Measurements from ENCODE around the gene KCTD16.

KCTD16 gene

DNA sequence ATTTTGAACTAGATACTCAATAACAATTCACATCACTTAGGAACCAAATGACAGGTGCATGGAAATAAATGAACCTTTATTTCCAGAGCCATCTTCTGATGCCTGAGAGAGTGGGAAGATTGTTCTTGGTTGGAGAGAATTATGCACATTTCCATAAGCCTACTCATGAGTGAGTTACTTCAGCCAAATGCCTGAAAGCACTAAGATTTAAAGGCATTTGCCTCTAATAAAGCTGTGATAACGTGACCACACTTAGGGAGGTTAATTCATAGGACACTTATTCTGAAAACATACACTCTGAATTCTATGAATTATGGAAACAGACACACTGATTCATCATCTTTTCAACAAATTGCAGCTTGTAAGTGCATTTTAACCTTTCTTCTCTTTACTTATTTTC lies 40.0 kb downstream of the KCTD16 start:
- no peak for DNase-seq

DNA sequence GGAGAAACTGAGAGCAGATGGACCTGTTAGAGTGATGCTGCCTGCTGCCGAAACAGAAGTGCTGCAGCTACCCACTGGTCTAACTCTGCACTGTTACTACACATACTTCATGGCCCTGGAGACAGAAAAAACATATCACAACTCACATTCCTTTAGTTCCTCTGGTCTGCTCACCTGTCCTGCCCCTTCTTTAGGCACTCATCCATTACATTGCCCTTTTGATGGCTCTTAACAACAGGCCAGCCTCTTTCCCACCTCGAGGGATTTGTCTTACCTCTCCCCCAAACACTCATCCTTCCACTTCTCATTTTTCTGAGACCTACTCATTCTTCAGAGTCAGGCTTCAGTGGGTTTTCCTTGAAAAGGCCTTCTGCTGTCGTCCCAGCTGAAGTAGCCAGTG lies 49.2 kb downstream of the KCTD16 start:
- no peak for DNase-seq

DNA sequence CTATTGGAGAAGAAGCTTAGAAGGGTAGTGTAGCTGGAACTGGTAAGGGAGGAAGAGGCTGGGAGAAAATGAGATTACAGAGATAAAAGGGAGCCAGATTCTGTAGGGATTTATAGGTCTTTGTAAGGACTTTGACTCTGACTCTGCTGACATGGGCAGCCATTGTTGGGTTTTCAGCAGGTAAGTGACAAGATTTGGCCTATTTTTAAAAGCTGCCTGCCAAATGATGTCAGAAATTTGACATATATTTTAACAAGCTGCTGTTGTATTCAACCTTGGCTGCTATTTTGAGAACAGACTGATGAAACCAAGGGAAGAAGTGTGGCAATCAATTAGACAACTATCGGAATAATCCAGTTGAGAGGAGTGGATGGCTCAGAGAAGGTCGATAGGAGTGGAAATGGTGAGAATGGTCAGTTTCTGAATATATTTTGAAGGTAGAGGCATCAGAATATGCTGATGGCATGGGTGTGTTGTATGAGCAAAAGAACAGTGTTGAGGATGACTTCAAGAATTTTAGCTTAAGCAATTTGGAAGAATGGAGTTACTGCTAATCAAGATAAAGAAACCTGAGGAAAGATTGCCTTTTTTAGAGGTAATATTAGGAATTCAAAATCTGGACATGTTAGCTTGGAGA lies 56.8 kb downstream of the KCTD16 start:
- DNase-seq, result no peak

DNA sequence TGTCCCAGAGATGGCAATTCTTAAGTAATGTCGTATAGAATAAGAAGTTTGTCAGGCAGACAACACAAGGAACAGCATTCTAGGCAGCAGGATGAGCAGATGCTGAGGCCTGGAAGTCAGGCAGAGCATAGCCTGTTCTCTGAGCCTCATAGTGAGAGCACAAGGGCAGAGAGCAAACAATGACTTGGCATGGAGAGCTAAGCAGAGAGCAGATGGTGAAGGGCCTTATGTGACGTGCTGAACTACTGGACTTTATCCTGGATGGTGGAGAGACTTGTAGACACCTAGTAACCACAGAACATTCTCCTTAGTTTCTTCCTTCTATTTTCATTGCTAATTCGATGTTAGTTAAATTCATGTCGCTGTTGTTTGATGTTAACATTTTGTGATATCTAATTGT lies 60.1 kb downstream of the KCTD16 start:
- DNase-seq, result no peak

DNA sequence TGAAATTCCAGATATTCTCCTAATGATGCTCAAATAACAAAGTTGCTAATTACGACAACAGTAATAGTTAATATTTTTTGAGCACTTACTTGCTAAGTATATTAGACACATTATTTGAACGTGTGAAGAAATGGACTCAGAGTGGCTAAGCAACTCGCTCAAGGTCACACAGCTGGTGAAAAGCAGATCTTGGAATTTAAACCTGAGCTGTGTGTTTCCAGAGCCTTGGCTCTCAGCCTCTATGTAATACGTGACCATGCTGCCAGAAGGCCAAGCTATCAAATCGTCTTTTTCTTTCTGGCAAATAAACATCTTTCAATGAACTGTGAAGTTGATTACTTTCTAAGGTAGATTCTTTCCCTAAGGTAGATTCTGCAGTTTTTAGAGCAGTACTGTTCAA lies 61.6 kb downstream of the KCTD16 start:
- DNase-seq, result no peak

DNA sequence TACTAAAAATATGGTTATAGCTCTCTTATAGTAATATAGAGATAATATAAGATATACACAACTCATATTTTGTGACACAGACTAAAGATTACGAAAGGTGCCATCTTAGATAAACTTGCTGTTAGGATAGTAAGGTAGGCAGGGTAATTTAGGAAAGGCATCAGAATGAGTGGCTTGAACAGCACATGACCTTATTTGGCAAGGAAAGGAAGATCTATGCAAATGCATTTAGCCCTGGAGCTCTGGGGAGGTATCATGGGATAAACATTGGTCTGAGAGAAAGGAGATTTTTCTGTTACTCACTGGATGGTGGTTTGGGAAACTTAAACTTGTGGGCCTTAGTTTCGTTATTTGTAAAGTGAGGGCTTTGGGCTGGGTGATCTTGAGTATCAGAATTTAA lies 65.8 kb downstream of the KCTD16 start:
- no peak for DNase-seq

DNA sequence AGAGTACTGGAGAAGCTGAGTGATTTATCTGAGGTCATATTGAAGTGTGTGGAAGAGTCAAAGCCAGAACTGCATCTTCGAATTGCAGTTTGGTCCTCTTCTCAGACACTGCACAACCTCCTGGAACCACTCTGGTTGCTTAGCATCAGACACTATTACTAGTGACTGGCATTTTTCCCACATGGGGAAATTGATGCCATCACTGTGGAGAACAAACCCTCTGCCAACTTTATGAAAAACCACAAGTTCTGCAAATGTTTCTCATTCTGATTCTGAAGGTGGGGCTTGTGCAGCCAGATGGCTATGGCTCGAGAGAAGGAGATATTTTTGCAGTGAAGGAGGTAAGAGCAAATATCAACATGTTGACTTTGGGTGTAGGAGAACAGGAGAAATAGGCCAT lies 67.2 kb downstream of the KCTD16 start:
- DNase-seq, result no peak

DNA sequence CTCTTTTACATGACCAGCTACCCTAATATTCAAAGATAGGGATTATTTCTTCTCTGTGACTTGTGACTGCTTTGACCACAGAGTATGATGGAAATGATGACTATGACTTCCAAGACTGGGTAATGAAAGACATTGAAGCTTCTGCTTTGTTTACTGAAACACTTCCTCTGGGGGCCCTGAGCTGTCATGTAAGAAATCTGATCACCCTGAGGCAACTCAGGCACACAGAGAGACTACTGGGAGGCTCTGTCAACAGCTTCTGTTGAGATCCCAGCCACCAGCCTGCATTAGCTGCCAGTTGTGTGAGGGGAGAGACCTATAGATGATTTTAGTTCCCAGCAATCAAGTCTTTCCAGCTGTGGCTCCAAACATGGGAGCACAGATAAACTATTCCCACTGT lies 76.5 kb downstream of the KCTD16 start:
- no peak for DNase-seq

DNA sequence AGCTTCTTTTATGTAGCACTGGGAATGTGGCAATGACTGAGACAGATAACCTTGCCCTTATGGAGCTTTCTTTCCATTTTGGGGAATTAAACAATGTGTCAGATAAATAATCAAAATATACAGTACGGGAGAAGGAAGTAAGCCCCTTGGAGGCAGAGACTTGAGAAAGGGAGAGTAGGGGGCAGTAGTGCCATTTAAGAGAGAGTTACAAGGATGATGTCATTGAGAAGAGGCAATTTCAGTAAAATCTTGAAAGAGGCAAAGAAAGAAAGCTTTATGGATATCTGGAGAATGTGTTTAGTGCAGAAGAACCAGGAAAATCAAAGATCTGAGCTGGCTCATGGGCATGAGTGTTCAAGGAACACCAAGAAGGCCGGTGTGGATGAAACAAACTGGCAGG lies 77.3 kb downstream of the KCTD16 start:
- DNase-seq, result no peak

DNA sequence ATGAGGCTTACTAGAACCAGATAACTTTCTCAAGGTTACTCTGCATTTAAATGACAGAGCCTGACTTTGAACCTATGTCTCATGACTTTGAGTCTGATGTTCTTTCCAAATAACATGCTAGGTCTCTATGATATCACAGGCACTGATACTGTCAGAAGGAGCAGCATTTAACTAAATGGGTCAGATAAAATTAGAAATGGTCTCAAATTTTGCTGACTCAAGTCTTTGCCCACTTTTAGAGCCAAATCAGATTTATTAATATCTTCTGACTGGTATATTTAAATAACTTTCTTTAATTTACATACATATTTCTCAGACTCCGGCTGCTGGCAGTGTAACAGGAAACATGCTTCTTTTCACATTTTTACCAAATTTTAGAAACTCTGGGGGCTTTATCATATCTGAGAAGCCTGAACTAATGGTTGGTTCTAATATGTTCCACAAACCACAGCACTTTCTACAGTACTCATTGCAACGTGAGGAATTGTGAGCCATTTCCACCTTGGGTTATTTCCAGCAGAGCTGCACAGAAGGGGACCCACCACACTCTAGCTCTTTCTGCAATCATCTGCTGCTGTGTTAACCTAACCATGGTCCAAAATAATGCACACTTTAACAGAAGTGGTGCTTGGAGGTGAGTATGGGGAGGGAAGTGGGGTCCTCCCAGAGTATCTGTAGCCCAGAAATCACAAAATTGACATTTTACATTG lies 79.2 kb downstream of the KCTD16 start:
- no peak for DNase-seq

DNA sequence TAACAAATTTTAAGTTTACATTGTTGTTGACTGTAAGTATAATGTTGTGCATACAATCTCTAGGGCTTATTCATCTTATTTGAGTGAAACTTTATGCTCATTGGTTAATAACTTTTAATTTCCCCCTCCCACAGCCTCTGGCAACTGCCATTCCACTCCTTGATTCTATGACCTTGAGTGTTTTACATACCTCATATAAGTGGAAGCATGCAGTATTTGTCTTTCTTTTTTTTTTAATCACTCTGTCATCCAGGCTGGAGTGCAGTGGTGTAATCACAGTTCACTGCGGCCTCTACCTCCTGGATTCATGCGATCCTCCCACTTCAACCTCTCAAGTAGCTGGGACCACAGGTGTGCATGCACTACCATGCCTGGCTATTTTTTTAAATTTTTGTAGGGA lies 83.9 kb downstream of the KCTD16 start:
- DNase-seq, result no peak

DNA sequence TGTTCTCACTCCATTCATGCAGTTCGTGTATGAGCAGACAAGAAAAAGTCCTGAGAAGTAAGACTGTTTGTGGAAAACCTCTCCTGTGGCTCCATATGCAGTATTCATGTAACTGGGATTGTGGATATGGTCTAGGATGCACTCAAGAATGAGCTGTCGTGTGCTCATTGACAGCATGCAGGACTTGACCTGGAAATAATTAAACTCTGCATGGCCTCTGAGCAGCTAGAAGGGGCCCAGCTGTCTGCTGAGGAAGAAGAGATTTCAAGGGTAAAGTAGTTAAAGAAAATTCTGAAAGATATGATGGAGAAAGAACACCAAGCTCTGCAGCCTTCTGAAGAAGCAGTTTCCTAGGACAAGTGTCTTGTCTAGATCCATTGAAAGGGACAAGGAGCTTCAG lies 89.4 kb downstream of the KCTD16 start:
- DNase-seq, result no peak

DNA sequence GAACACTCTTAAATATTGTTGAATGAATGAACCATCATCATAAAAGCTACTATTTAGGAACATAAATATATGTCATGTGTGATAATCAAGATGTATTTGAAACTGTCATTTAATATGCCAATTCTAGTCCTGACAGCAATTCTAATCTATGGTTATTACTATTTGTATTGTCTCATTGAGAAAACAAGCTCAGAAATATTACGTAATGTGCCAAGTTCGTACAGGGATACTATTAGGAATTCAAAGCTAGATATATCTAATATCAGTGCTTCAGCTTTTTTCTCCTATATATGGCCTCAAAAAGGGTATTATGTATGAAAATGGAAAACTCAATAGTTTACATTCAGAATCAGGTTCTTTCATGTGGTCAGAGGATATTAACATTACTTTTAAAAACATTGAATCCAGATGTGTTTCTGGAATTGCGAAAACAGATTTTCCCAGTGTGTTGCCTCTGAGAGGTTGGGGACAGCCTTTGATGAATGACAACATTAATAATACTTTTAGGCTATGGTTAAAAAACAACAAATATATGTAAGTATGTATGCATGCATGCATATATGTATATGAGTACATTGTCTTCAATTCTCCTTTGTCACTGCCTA lies 95.1 kb downstream of the KCTD16 start:
- no peak for DNase-seq

DNA sequence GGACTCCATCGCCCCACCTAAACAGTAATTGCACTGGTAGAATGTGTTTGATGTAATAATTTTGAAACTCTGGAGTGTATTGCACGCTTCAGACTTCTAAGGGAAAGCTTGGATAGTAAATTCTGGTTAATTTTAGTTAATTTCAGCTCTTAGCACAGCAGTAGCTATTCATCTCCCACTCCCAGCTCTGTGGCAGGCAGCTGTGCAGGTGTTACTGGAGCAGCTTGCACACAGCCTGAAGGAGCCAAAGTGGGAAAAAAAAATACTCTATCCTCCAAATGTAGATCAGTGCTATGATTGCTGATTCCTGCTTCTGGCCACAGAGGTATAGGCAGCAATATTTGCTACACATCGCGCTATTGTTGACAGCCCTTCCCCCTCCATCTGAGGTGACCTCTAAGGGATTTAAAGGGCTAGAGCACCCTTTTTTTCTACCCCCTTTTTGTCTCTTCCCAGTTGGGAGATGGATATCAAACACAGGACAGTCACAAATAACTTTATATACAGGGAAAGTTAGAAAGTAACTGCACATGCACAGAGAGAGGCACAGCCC lies 97.4 kb downstream of the KCTD16 start:
- DNase-seq, result no peak

DNA sequence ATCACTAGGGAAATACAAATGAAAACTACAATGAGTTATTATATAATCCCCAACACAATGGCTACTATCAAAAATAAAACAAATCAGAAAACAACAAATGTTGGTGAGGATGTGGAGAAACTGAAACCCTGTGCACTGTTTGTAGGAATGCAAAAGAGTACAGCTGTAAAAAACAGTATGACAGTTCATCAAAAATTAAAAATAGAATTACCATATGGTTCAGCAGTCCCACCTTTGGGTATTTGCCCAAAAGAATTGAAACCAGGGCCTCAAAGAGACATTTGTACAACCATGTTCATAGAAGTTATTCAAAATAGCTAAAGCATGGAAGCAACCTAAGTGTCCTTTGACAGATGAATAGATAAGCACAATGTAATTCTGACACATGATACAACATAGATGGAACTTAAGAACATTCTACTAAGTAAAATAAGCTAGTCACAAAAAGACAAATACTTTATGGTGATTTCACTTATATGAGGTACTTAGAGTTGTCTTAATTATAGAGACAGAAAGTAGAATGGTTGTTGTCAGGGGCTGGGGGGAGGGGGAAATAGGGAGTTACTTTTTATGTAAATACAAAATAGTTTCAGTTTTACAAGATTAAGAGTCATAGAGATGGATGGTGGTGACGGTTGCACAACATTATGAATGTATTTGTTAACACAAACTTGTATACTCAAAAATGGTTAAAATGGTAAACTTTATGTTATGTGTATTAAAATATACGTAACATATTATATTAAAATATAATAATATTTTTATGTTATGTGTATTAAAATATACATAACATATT lies 102.8 kb downstream of the KCTD16 start:
- DNase-seq, result no peak

DNA sequence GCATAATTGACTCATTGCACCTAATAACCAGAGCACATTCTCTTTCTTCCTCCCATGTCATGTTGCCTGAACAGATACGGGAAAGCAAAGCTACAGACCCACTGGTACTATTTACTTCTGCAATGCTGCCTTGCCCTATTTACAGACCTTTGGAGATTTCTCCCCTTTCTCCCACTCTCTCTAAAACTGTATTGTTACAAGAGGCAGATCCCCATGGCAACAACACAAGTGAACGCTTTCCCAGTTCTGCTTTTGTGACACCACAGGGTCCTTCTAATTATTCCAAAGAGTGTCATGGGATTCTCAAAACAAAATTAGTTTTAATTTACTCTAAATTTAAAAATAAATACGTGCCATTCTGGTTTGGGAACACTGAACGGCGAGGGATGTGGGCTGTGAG lies 104.7 kb downstream of the KCTD16 start:
- DNase-seq, result no peak

DNA sequence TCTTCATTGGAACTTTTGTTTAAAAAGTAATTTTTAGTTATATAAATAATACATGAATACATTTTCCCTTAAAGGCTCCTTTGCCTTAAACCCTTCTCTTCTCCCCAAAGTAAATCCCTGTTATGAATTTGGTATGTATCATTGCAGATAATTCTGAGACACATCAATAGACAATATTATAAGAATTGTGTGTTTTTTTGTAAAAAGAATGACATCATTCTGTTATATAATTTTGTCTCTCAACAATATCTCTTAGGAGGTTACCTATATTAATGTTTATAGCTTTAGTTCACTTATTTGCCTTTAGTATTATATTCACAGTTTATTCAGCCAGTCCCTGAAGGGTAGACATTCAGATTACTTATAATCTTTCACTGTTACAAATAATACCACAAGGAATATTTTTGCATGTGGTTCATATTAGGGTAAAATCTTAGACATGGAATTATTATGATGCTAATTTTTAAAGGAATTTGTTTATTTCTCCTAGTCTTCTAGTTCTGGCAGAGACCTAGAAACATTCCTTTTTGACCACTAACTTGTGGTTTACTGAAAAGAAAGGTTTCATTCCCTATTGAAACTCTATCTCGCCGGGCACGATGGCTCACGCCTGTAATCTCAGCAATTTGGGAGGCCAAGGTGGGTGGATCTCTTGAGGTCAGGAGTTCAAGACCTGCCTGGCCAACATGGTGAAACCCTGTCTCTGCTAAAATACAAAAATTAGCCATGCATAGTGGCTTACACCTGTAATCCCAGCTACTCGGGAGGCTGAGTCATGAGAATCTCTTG lies 105.6 kb downstream of the KCTD16 start:
- no peak for DNase-seq

DNA sequence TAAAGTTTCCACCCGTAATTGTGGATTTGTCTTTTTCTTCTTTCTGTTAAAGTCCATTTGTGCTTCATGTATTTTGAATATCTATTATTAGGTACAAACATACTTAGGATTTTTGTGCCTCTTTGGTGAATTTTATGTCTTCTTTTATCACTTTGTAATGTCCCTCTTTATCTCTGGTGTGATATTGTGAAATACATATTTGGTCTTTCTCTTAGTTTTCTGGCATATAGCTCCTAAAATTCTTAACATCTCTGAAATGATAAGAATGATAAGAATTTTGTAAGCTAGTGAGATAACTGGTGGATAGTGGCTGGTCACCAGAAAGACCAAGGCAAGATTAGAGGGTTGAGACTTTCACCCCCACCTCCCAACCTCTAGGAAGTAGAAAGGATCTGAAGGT lies 111.1 kb downstream of the KCTD16 start:
- no peak for DNase-seq

DNA sequence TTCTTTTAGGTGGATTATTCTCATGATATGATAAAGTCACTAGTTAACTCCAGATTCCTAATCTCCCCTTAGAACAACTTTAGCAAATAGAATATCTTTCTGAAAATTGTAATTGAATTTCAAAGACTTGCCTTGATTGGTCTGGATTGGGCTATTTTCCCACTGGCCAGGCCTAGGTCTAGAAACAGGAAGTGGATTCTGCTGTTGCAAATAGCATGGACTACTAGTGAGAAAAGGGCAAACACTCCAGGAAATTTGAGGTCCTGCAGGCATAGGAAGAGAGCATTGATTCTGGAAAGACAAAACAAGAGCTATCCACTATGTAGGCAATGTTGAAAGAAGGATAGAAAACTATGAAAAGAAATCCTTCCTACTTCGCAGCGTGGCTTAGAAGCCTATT lies 113.4 kb downstream of the KCTD16 start:
- no peak for DNase-seq

DNA sequence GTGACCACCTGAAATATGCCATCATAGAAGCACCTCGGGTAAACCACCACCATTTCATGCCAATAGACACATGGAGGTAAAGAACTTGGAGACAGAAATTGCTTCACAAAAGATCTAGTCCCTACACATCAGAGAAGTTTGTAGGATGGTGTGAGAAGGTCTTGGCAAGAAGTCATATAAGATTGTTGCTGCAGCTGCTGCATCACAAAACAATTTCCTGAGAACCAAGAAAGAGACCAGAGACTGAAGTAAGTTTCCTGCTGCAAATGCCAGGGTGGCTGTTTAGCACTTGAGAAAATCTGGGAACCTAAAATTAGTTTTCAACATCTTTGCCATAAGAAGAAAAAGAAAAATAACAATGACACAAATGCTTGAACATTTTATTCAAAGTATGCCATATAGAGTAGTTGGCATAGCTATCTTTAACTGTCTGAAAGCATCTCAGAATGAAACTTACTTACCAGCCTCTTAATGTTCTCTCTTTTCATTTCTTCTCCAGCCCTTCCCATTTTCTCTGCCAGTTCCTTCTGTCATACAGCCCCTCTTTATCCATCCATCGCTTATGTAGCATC lies 114.3 kb downstream of the KCTD16 start:
- DNase-seq, result no peak

DNA sequence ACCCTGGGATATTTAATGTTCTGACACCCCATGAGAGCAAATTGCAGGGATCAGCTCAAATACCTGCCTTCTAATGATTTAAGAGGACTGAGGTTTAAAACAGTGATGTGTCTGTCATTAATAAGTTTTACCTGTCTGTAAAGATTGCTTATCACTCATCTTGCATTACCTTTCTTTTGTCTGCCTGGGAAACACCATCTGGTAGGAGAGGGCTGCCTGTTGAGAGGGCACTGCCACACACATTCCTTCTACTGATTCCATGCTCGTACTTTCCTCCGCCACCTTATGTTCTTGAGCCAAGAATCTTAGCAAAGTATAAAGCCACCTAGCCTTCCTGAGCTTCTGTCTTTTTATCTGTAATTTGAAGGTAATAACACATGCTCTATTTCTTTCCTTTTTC lies 118.6 kb downstream of the KCTD16 start:
- DNase-seq, result no peak

DNA sequence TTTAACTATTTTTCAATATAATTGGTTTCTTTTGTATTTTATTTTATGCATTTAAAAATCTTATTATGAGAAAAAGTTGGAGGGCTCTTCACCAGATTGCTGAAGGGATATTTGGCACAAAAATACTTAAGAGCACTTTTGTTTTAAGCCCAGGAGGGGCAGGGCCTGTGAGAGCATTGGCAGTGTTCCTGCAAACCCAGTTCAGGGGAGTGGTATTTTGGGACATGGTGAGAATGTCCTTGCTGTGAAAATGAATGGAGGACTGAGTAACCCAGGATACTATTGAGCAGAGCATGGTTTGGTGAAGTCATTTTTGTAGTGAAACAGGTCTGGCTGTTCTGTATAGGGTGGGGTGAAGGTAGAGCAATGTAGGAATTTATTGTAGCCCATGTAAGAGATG lies 121.4 kb downstream of the KCTD16 start:
- no peak for DNase-seq
